ENCODE results near the gene CDK8.

GRCh38 chr13:26310470-26310869 is 56.5 kb downstream of the CDK8 start:
- no peak for TF ChIP-seq CTCF (conservative IDR thresholded peaks at IDR 0.05; ENCODE audit: low read depth, low read length)
- TF ChIP-seq EZH2 (IDR thresholded peaks at IDR 0.05; ENCODE audit: low read length, unreplicated experiment), result no peak

All from PC-3 (cell line).